Epithelial cell of proximal tubule (primary cell): Measurements from ENCODE around the gene STPG1. TPM values are rescaled to one million over a fixed set of nuclear protein-coding genes. Genes with fewer than 3 reads are reported as not detected.
A peak's percentile ranks its signal among the peaks of the same experiment; 100 is the strongest.

Source experiments
- DNase-seq: peaks from one replicate; pipeline ENCODE4 v3.0.0-alpha.2; 2011; ENCODE audit warnings: low read depth
- H3K4me3 ChIP-seq: 2 replicates; pipeline ENCODE4 v1.5.1; 2011; ENCODE audit warnings: low read depth, mild to moderate bottlenecking, low read length
- total RNA-seq: library from RNA; depleted of rRNA; stranded (reverse); fragments of >200 nt; gene quantifications from 2 replicates; pipeline ENCODE4 v1.2.3, GENCODE V29; 2015
- TF ChIP-seq, protein P1 (sequence below): conservative IDR thresholded peaks from 2 replicates; pipeline ENCODE4 v1.5.1; 2012; ENCODE audit warnings: low read depth, mild to moderate bottlenecking, low read length

Gene STPG1
- total RNA-seq, 1 donor from 2014 or later, result 11.5 TPM

- H3K4me3 ChIP-seq, result no peak overlapping the region
- TF ChIP-seq, protein P1, sequence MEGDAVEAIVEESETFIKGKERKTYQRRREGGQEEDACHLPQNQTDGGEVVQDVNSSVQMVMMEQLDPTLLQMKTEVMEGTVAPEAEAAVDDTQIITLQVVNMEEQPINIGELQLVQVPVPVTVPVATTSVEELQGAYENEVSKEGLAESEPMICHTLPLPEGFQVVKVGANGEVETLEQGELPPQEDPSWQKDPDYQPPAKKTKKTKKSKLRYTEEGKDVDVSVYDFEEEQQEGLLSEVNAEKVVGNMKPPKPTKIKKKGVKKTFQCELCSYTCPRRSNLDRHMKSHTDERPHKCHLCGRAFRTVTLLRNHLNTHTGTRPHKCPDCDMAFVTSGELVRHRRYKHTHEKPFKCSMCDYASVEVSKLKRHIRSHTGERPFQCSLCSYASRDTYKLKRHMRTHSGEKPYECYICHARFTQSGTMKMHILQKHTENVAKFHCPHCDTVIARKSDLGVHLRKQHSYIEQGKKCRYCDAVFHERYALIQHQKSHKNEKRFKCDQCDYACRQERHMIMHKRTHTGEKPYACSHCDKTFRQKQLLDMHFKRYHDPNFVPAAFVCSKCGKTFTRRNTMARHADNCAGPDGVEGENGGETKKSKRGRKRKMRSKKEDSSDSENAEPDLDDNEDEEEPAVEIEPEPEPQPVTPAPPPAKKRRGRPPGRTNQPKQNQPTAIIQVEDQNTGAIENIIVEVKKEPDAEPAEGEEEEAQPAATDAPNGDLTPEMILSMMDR, result no peak
- no peak for DNase-seq
These were observed 39.9 kb downstream of the STPG1 start for GRCh38 chr1:24373710-24374109.

DNA sequence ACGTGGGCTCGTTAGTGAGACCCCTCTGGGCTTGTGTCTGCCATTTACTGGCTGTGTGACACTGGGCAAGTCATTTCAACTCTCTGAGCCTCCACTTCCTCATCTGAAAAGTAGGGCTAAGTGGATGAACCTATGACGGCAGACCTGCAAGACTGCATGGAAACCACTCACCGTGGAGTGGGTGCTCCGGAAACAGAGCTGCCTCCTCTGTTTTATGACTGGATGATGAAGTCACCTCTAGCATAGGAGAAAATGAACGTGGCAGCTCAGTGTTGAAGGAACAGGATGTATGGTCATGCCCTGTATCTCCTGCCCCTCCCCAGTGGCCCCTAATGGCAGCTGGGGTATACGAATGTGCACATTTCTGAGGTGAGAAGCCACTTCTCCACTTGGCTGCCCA lies 40.5 kb downstream of the STPG1 start:
- TF ChIP-seq, protein P1, result no peak
- no peak for DNase-seq
- H3K4me3 ChIP-seq, result no peak overlapping the region

- no peak overlapping the region for H3K4me3 ChIP-seq
- TF ChIP-seq, protein P1, result no peak
These were observed 43.8 kb downstream of the STPG1 start for GRCh38 chr1:24369801-24370200.

GRCh38 chr1:24369199-24369598 lies 44.4 kb downstream of the STPG1 start:
- no peak for DNase-seq
- TF ChIP-seq, protein P1, result no peak
- no peak overlapping the region for H3K4me3 ChIP-seq

More at GRCh38 chr1:24369801-24370200, 43.8 kb downstream of the STPG1 start:
- DNase-seq, result no peak

GRCh38 chr1:24366707-24367106 lies 46.9 kb downstream of the STPG1 start:
- TF ChIP-seq, protein P1, result no peak
- H3K4me3 ChIP-seq, result no peak overlapping the region
- no peak for DNase-seq

GRCh38 chr1:24364975-24365678 lies 48.5 kb downstream of the STPG1 start:
- DNase-seq, result peak; percentile 41
- TF ChIP-seq, protein P1, result no peak
- no peak overlapping the region for H3K4me3 ChIP-seq

DNA sequence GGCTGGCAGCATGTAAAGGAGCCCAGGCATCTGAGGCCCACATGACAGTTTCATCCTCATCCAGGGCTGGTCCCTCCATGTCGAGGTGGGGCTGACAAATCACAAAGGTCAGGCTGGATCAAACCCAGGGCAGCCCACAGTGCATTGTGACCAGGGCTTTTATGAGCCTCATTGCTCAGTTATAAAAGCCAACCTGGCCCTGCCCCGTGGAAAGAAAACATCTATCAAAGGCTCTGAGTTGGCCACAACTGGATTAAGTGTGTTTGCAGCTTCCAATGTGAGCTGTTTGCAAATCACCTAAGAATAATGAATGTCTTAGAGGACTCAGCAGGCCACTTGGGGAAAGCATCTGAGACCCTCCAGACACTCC lies 49.0 kb downstream of the STPG1 start:
- TF ChIP-seq, protein P1, result no peak
- H3K4me3 ChIP-seq, result no peak overlapping the region
- DNase-seq, result no peak
